Smooth muscle cell (in vitro differentiated cells): ENCODE data around the gene TLX2. TPM values are rescaled to one million over a fixed set of nuclear protein-coding genes. Genes with fewer than 3 reads are reported as not detected.

Experiments
- DNase-seq: peaks from one replicate; lab custom pipeline; 2025; ENCODE audit not compliant: unreplicated experiment; lab: John Stamatoyannopoulos, UW
- H2AFZ ChIP-seq: fragments of 200-600 bp; sonication (generic); 2 replicates; pipeline ENCODE4 v1.6.0; 2016; ENCODE audit warnings: antibody characterized with exemption, low read depth, mild to moderate bottlenecking
- H3F3A ChIP-seq: fragments of 200-600 bp; sonication (generic); 2 replicates; pipeline ENCODE4 v1.6.0; 2017; ENCODE audit warnings: antibody characterized with exemption, low read depth
- H3K27ac ChIP-seq: fragments of 200-600 bp; sonication (generic); 2 replicates; pipeline ENCODE4 v1.5.1; 2016; ENCODE audit warnings: low read depth, mild to moderate bottlenecking
- H3K27me3 ChIP-seq: fragments of 200-600 bp; sonication (generic); 2 replicates; pipeline ENCODE4 v1.6.1; 2016; ENCODE audit warnings: low read depth, mild to moderate bottlenecking
- H3K36me3 ChIP-seq: fragments of 200-600 bp; sonication (generic); 2 replicates; pipeline ENCODE4 v1.5.1; 2016; ENCODE audit warnings: low read depth
- H3K4me1 ChIP-seq: fragments of 200-600 bp; sonication (generic); 2 replicates; pipeline ENCODE4 v1.5.1; 2016; ENCODE audit warnings: low read depth
- H3K4me2 ChIP-seq: fragments of 200-600 bp; sonication (generic); 2 replicates; pipeline ENCODE4 v1.6.0; 2016; ENCODE audit warnings: mild to moderate bottlenecking
- H3K4me3 ChIP-seq: fragments of 200-600 bp; sonication (generic); 2 replicates; pipeline ENCODE4 v1.5.1; 2016; ENCODE audit warnings: mild to moderate bottlenecking
- H3K79me2 ChIP-seq: fragments of 200-600 bp; sonication (generic); 2 replicates; pipeline ENCODE4 v1.6.0; 2016; ENCODE audit warnings: low read depth, mild to moderate bottlenecking
- H3K9ac ChIP-seq: fragments of 200-600 bp; sonication (generic); 2 replicates; pipeline ENCODE4 v1.6.0; 2016; ENCODE audit warnings: low read depth
- H3K9me3 ChIP-seq: fragments of 200-600 bp; sonication (generic); replicated peaks from 2 replicates; pipeline ENCODE4 v1.5.1; 2016; ENCODE audit warnings: low read depth
- H4K20me1 ChIP-seq: fragments of 200-600 bp; sonication (generic); 2 replicates; pipeline ENCODE4 v1.6.0; 2016; ENCODE audit warnings: low read depth
- CTCF ChIP-seq: fragments of 200-600 bp; sonication (generic); IDR thresholded peaks from 2 replicates; pipeline ENCODE4 v1.5.1; 2017; ENCODE audit warnings: borderline replicate concordance, mild to moderate bottlenecking, antibody characterized with exemption; ENCODE audit not compliant: insufficient read depth, poor library complexity, severe bottlenecking
- WGBS: methylation state at CpG from one replicate; pipeline ENCODE4 v1.1.7; 2016; ENCODE audit warnings: low lambda C conversion rate; 5-methylcytosine and 5-hydroxymethylcytosine counted together
- polyA plus RNA-seq: library from polyadenylated mRNA; unstranded; fragments of >200 nt; fragmentation: Nextera tagmentation; extraction: Ambion mirVana; gene quantifications from 2 replicates; pipeline ENCODE4 v1.2.1, GENCODE V29; 2016
- total RNA-seq: library from RNA; depleted of rRNA; stranded (reverse); fragments of >200 nt; gene quantifications from 2 replicates; pipeline ENCODE4 v1.2.3, GENCODE V29; 2014

The TLX2 gene
- total and polyA plus RNA-seq, 2 experiments from 2014 or later = not detected

- no peak overlapping the region for H3K9ac ChIP-seq
- H2AFZ ChIP-seq = no peak overlapping the region
- no peaks in the 10 kb centered on the region for H3K9me3 ChIP-seq
- H3K27ac ChIP-seq = no peak overlapping the region
- peaks cover 4% of the 10 kb centered on the region for H3F3A ChIP-seq
- peaks cover 92% of the 10 kb centered on the region for H3K27me3 ChIP-seq
- no peak for TF ChIP-seq CTCF
- H3K4me3 ChIP-seq = peak overlapping the region; percentile 13
- no peak for DNase-seq
- H4K20me1 ChIP-seq = no peaks in the 10 kb centered on the region
- H3K4me2 ChIP-seq = peak overlapping the region; percentile 63
- peaks cover 17% of the 10 kb centered on the region for H3K4me1 ChIP-seq
- no peaks in the 10 kb centered on the region for H3K79me2 ChIP-seq
- H3K36me3 ChIP-seq = no peaks in the 10 kb centered on the region
- 5% methylated on average over 45 of the region's 52 CpGs for WGBS
These were observed 464 bp upstream of the TLX2 start for GRCh38 chr2:74513605-74514367.

GRCh38 chr2:74515271-74515980, 1.2 kb downstream of the TLX2 start:
- no peak overlapping the region for H3K27ac ChIP-seq
- peak overlapping the region; percentile 84 for H3K4me2 ChIP-seq
- DNase-seq = no peak
- 7% methylated on average over 60 of the region's 60 CpGs for WGBS
- H2AFZ ChIP-seq = no peak overlapping the region
- no peaks in the 10 kb centered on the region for H3F3A ChIP-seq
- H3K4me3 ChIP-seq = peak overlapping the region; percentile 26
- H3K9ac ChIP-seq = no peak overlapping the region
- H4K20me1 ChIP-seq = no peaks in the 10 kb centered on the region
- no peaks in the 10 kb centered on the region for H3K79me2 ChIP-seq
- TF ChIP-seq CTCF = no peak
- no peaks in the 10 kb centered on the region for H3K9me3 ChIP-seq
- peaks cover 100% of the 10 kb centered on the region for H3K27me3 ChIP-seq
- H3K4me1 ChIP-seq = peaks cover 17% of the 10 kb centered on the region
- H3K36me3 ChIP-seq = no peaks in the 10 kb centered on the region

GRCh38 chr2:74515981-74516633, 1.9 kb downstream of the TLX2 start:
- no peak for TF ChIP-seq CTCF
- no peaks in the 10 kb centered on the region for H3K9me3 ChIP-seq
- H3K4me3 ChIP-seq = peak overlapping the region; percentile 26
- peak overlapping the region; percentile 84 for H3K4me2 ChIP-seq
- WGBS = 10% methylated on average over 65 of the region's 72 CpGs
- no peaks in the 10 kb centered on the region for H4K20me1 ChIP-seq
- H3K4me1 ChIP-seq = peaks cover 17% of the 10 kb centered on the region
- DNase-seq = no peak
- no peaks in the 10 kb centered on the region for H3F3A ChIP-seq
- peaks cover 100% of the 10 kb centered on the region for H3K27me3 ChIP-seq
- no peak overlapping the region for H2AFZ ChIP-seq
- no peaks in the 10 kb centered on the region for H3K36me3 ChIP-seq
- H3K9ac ChIP-seq = no peak overlapping the region
- H3K27ac ChIP-seq = no peak overlapping the region
- no peaks in the 10 kb centered on the region for H3K79me2 ChIP-seq
